Left renal cortex interstitium (tissue), 4 donors: ENCODE data around the gene TMEM131L. TPM values are rescaled to one million over a fixed set of nuclear protein-coding genes. Genes with fewer than 3 reads are reported as not detected.
A peak's percentile ranks its signal among the peaks of the same experiment; 100 is the strongest.

Source experiments
- DNase-seq, 4 donors: peaks; one replicate each; pipeline ENCODE4 v3.0.0-alpha.2; 2013; ENCODE audit warnings: low read depth in 4 of 4, low spot score in 2 of 4, missing footprints in 1 of 4
- polyA plus RNA-seq, 4 donors: library from polyadenylated mRNA; unstranded; fragments of 120-200 nt; gene quantifications; one replicate each; pipeline ENCODE4 v1.2.1, GENCODE V29; 2013; ENCODE audit not compliant: insufficient read length in 4 of 4

The TMEM131L gene
- polyA plus RNA-seq, 4 donors = 22.6 to 32.0 (median 27.5) TPM

- no peak for DNase-seq
These were observed 210.8 kb downstream of the TMEM131L start for GRCh38 chr4:153676984-153677383.

GRCh38 chr4:153679486-153679885 is 213.3 kb downstream of the TMEM131L start:
- no peak for DNase-seq

GRCh38 chr4:153683763-153684181 is 217.6 kb downstream of the TMEM131L start:
- no peak for DNase-seq

- DNase-seq = peak in 1 of 4 donors; percentile 44
These were observed 218.2 kb downstream of the TMEM131L start, which contains the start of gene TLR2 for GRCh38 chr4:153684182-153684970. Gene TLR2 (plus strand): TSS chr4:153684280. CDS start chr4:153702908, 18,628 bp downstream.

- peak in 1 of 4 donors; percentile 14 for DNase-seq
These were observed 218.8 kb downstream of the TMEM131L start for GRCh38 chr4:153684971-153685371.

Other genes with a start within 250 kb of the TMEM131L start
- gene MND1, start 121.7 kb upstream of the TMEM131L start, polyA plus RNA-seq = 10 to 100 TPM; 14.7 to 16.5 (median 15.6) TPM
- gene TLR2, start 217.9 kb downstream of the TMEM131L start, polyA plus RNA-seq = 1 to 10 TPM; 5.0 to 6.9 (median 6.4) TPM